HG03103 (cell line): ENCODE data around the gene RERE.

ENCODE experiments used
- ATAC-seq: cut with Tn5 transposase; IDR thresholded peaks from one replicate; pipeline ENCODE4 v1.9.1; 2021; ENCODE audit warnings: low read depth; ENCODE audit not compliant: unreplicated experiment

Gene RERE

GRCh38 chr1:8419172-8419571 lies 398.3 kb downstream of the RERE start:
- no peak for ATAC-seq

- ATAC-seq: no peak
Measured at GRCh38 chr1:8418301-8418700, 399.1 kb downstream of the RERE start.

GRCh38 chr1:8417625-8418024 lies 399.8 kb downstream of the RERE start:
- ATAC-seq: no peak

GRCh38 chr1:8416881-8417280 lies 400.6 kb downstream of the RERE start:
- ATAC-seq: no peak

GRCh38 chr1:8415526-8416278 lies 401.7 kb downstream of the RERE start:
- ATAC-seq: no peak

GRCh38 chr1:8412183-8412831 lies 405.1 kb downstream of the RERE start:
- ATAC-seq: no peak

GRCh38 chr1:8411803-8412182 lies 405.6 kb downstream of the RERE start:
- ATAC-seq: no peak

GRCh38 chr1:8410791-8411190 lies 406.6 kb downstream of the RERE start:
- ATAC-seq: no peak

GRCh38 chr1:8409606-8410005 lies 407.8 kb downstream of the RERE start:
- ATAC-seq: no peak

GRCh38 chr1:8409106-8409505 lies 408.3 kb downstream of the RERE start:
- no peak for ATAC-seq

- ATAC-seq: no peak
Measured at GRCh38 chr1:8408151-8408839, 409.1 kb downstream of the RERE start.

- ATAC-seq: no peak
Measured at GRCh38 chr1:8407652-8408051, 409.8 kb downstream of the RERE start.

GRCh38 chr1:8406960-8407359 lies 410.5 kb downstream of the RERE start:
- ATAC-seq: no peak

- ATAC-seq: no peak
Measured at GRCh38 chr1:8406011-8406410, 411.4 kb downstream of the RERE start.

- no peak for ATAC-seq
Measured at GRCh38 chr1:8404460-8405370, 412.7 kb downstream of the RERE start.

- no peak for ATAC-seq
Measured at GRCh38 chr1:8402109-8402710, 415.2 kb downstream of the RERE start.

- no peak for ATAC-seq
Measured at GRCh38 chr1:8398677-8399076, 418.8 kb downstream of the RERE start.

GRCh38 chr1:8398086-8398485 lies 419.4 kb downstream of the RERE start:
- no peak for ATAC-seq

- ATAC-seq: no peak
Measured at GRCh38 chr1:8397511-8397910, 419.9 kb downstream of the RERE start.

GRCh38 chr1:8396786-8397406 lies 420.5 kb downstream of the RERE start:
- no peak for ATAC-seq
